GM12878 (cell line): ENCODE data around the gene STAT5A. TPM values are rescaled to one million over a fixed set of nuclear protein-coding genes. Genes with fewer than 3 reads are reported as not detected.
A peak's percentile ranks its signal among the peaks of the same experiment; 100 is the strongest.

Source experiments
- ATF3 ChIP-seq: IDR thresholded peaks from 2 replicates; pipeline ENCODE4 v1.6.1; 2011; ENCODE audit warnings: low read depth, mild to moderate bottlenecking, low read length, moderate library complexity, borderline replicate concordance; ENCODE audit errors: extremely low read depth
- BHLHE40 ChIP-seq, 2 experiments: fragments of 450-650 bp in 1 of 2; IDR thresholded peaks; 2 replicates each; pipeline ENCODE4 v1.6.1; 2011 to 2017; ENCODE audit warnings: low read depth in 2 of 2, borderline replicate concordance in 1 of 2, improper control_type of control experiment in 1 of 2, low read length in 1 of 2, mild to moderate bottlenecking in 1 of 2
- BMI1 ChIP-seq: fragments of 450-650 bp; IDR thresholded peaks from 2 replicates; pipeline ENCODE4 v1.6.1; 2016; ENCODE audit warnings: mild to moderate bottlenecking, moderate library complexity, borderline replicate concordance
- CBX3 ChIP-seq: fragments of 200-600 bp; sonication (generic); IDR thresholded peaks from 2 replicates; pipeline ENCODE4 v1.6.1; 2016; ENCODE audit warnings: low read depth, borderline replicate concordance
- MEF2A ChIP-seq: IDR thresholded peaks from 2 replicates; pipeline ENCODE4 v1.6.1; 2011; ENCODE audit warnings: low read depth, mild to moderate bottlenecking, low read length, moderate library complexity; ENCODE audit not compliant: insufficient read depth
- NFXL1 ChIP-seq: fragments of 450-650 bp; IDR thresholded peaks from 2 replicates; pipeline ENCODE4 v1.6.1; 2017; ENCODE audit warnings: antibody characterized with exemption, mild to moderate bottlenecking, borderline replicate concordance
- NR2C2 ChIP-seq: IDR thresholded peaks from 2 replicates; pipeline ENCODE4 v1.6.1; 2011; ENCODE audit warnings: borderline replicate concordance, low read depth; ENCODE audit not compliant: control insufficient read depth, insufficient read length
- NR2F1 ChIP-seq: fragments of 450-650 bp; conservative IDR thresholded peaks from 2 replicates; pipeline ENCODE4 v1.6.1; 2017; ENCODE audit warnings: mild to moderate bottlenecking
- PAX8 ChIP-seq: fragments of 450-650 bp; IDR thresholded peaks from 2 replicates; pipeline ENCODE4 v1.6.1; 2017; ENCODE audit warnings: mild to moderate bottlenecking, moderate library complexity
- POLR2AphosphoS2 ChIP-seq: IDR thresholded peaks from 2 replicates; pipeline ENCODE4 v1.6.1; 2011; ENCODE audit warnings: low read depth, mild to moderate bottlenecking, low read length, improper control_type of control experiment, moderate library complexity
- POLR2AphosphoS5 ChIP-seq: IDR thresholded peaks from 2 replicates; pipeline ENCODE4 v1.6.1; 2011; ENCODE audit warnings: mild to moderate bottlenecking, low read length, inconsistent platforms
- POU2F2 ChIP-seq: IDR thresholded peaks from 3 replicates; pipeline ENCODE4 v1.6.1; 2011; ENCODE audit warnings: low read depth, mild to moderate bottlenecking, low read length, borderline replicate concordance
- RBBP5 ChIP-seq: fragments of 200-600 bp; sonication (generic); conservative IDR thresholded peaks from 2 replicates; pipeline ENCODE4 v1.6.1; 2016
- REST ChIP-seq: IDR thresholded peaks from 2 replicates; pipeline ENCODE4 v1.6.1; 2012; ENCODE audit warnings: mild to moderate bottlenecking, low read depth, low read length
- RUNX3 ChIP-seq: IDR thresholded peaks from 2 replicates; pipeline ENCODE4 v1.6.1; 2012; ENCODE audit warnings: low read length, inconsistent platforms
- SPI1 ChIP-seq: IDR thresholded peaks from 2 replicates; pipeline ENCODE4 v1.6.1; 2011; ENCODE audit warnings: low read depth, mild to moderate bottlenecking, low read length, moderate library complexity, borderline replicate concordance; ENCODE audit not compliant: insufficient read depth
- SREBF1 ChIP-seq: IDR thresholded peaks from 2 replicates; pipeline ENCODE4 v1.6.1; 2012; ENCODE audit warnings: mild to moderate bottlenecking, low read length
- SUZ12 ChIP-seq: fragments of 200-600 bp; sonication (generic); IDR thresholded peaks from one replicate; pipeline ENCODE4 v1.6.1; 2018; ENCODE audit warnings: antibody characterized with exemption, mild to moderate bottlenecking; ENCODE audit not compliant: unreplicated experiment
- USF2 ChIP-seq: IDR thresholded peaks from 2 replicates; pipeline ENCODE4 v1.6.1; 2011; ENCODE audit warnings: low read depth, low read length, improper control_type of control experiment, borderline replicate concordance
- ZNF207 ChIP-seq: fragments of 450-650 bp; IDR thresholded peaks from 2 replicates; pipeline ENCODE4 v1.6.1; 2014; ENCODE audit warnings: antibody characterized with exemption, mild to moderate bottlenecking, borderline replicate concordance
- ZNF274 ChIP-seq: IDR thresholded peaks from one replicate; pipeline ENCODE4 v1.8.0; 2011; ENCODE audit not compliant: insufficient read length, insufficient read depth
- ZNF592 ChIP-seq: fragments of 450-650 bp; IDR thresholded peaks from 2 replicates; pipeline ENCODE4 v1.6.1; 2017; ENCODE audit warnings: mild to moderate bottlenecking, moderate library complexity
- ZZZ3 ChIP-seq: IDR thresholded peaks from 2 replicates; pipeline ENCODE4 v1.6.1; 2011; ENCODE audit warnings: low read depth; ENCODE audit not compliant: control insufficient read depth, insufficient read length
- polyA plus RNA-seq, 11 experiments: library from polyadenylated mRNA; depleted of rRNA in 4 of 11; unstranded in 6 of 11; stranded (reverse) in 5 of 11; fragments of >200 nt; fragmentation: Nextera tagmentation in 4 of 11; fragmentation: Illumina TruSeq in 1 of 11; extraction: Ambion mirVana in 4 of 11; extraction: Trizol in 1 of 11; gene quantifications; 1 replicate in 1 of 11; 2 replicates in 10 of 11; pipeline versions ENCODE4 v1.2.1 to v1.2.3, GENCODE V29; 2011 to 2016; ENCODE audit warnings: inconsistent platforms in 2 of 11, missing spikeins in 2 of 11, low read depth in 1 of 11
- total RNA-seq, 4 experiments: library from RNA; depleted of rRNA in 3 of 4; stranded (reverse); fragments of >200 nt in 3 of 4; fragmentation: Illumina TruSeq in 1 of 4; extraction: Trizol in 1 of 4; gene quantifications; 2 replicates each; pipeline versions ENCODE4 v1.2.1 to v1.2.3, GENCODE V29; 2013 to 2021

The STAT5A gene
- total and polyA plus RNA-seq, 10 of the 15 experiments (the other 5 are each of a cell fraction or from before 2014, with no cell fraction given): 14.8 to 86.4 (median 41.5) TPM

GRCh38 chr17:42333053-42333452 is 44.8 kb downstream of the STAT5A start (continued):
- TF ChIP-seq PAX8 (no peak), REST (no peak), BHLHE40 (IDR thresholded peaks at IDR 0.05; ENCODE audit: borderline replicate concordance in 1 of 2, low read depth in 2 of 2, low read length in 1 of 2) (peak; percentile 41 to 55; a peak in 2 of 4 replicates), POU2F2 (no peak), POLR2AphosphoS2 (no peak), BMI1 (no peak), NR2F1 (peak; percentile 93), USF2 (no peak), RBBP5 (no peak), SREBF1 (no peak), POLR2AphosphoS5 (no peak), CBX3 (no peak), RUNX3 (peak; percentile 82), ZNF207 (no peak), MEF2A (no peak), ZZZ3 (no peak), ZNF274 (no peak), NR2C2 (no peak), ATF3 (no peak), SPI1 (no peak), SUZ12 (no peak), NFXL1 (no peak), ZNF592 (no peak)
